Tongue (tissue), 2 donors: ENCODE results near the gene MLC1. TPM values are rescaled to one million over a fixed set of nuclear protein-coding genes. Genes with fewer than 3 reads are reported as not detected.

Experiments
- DNase-seq: peaks from one replicate; pipeline ENCODE4 v3.0.0-alpha.2; 2015
- total RNA-seq: library from RNA; depleted of rRNA; stranded (reverse); fragments of >200 nt; gene quantifications from one replicate; pipeline ENCODE4 v1.2.3, GENCODE V29; 2014

MLC1 gene
- total RNA-seq, 1 donor from 2014 or later: 0.21 TPM

GRCh38 chr22:50035131-50035881 lies 49.9 kb downstream of the MLC1 start:
- no peak for DNase-seq

DNA sequence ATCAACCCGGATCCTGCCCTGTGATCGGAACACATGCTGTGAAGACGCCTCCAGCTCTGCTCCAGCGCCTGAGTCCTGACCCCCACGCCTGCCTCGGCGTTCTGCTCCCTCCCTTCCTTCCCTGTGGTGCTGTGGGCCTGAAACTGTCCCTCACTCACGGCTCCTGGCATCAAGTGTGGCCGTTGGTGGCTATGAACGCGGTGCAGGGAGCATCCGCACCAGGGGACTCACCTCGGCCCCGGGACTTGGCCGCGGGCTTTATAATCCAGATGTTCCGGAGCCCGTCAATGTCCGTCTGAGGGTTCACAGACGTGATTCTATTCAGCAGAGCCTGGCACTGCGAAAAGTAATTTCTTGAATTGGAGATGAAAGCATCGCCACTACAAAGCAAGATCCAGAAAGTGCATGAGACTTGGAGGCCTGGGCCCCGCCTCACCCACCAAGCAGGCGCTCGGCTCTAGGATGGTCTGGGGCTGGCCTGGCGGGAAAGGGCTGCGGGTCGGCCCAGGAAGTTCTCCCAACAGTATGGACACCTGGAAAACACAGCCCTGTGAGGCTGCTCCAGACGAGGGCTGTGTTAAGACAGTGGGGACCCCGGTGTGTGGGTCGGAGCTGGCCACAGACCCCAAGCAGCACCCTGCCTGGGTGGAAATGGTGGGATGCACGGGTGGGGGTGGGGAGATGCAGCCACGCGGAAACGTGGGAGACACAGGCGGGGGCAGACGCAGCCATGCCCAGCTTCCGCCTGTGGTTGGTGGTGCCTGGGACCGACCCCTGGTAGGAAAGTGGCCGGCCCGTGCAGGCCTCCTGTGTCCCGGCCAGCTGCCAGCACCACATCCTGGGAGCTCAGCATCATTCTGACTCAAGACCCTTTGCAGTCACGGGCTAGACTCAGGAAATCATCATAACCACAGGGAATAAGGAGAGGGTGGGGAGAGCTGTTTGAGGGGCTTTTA lies 50.8 kb downstream of the MLC1 start:
- no peak for DNase-seq

DNA sequence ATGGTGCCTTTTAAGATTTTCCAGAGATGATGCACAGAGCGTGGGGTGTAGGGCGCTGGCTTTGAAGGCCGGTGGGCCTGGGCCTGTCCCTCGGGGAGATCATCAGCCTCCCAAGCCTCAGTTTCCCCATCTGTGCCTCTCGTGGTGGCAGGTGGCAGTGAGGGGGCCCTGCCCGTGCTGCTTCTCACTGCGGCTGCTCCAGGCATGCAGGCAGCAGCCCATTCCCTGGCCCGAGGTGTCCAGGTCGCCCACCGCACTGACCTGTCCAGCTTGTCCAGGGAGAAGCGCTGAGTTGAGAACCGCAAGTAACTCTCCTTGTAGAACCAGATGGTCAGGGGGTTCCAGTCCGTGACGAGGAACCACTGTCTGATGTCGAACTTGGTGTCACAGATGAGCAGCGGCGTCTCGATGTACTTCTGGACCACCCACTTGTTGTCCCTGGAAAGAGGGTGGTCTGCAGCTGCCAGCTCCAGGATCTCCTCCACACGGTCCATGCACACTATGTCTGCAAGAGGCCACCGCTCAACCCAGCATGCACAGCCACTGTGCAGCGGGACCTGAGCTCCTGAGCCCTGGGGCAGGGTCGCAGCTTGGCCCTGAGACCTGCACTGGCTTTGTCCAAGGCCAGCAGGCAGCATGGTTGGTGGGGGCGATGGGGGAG lies 52.2 kb downstream of the MLC1 start:
- no peak for DNase-seq

- DNase-seq: no peak
These were observed 52.9 kb downstream of the MLC1 start for GRCh38 chr22:50032109-50032871.

DNA sequence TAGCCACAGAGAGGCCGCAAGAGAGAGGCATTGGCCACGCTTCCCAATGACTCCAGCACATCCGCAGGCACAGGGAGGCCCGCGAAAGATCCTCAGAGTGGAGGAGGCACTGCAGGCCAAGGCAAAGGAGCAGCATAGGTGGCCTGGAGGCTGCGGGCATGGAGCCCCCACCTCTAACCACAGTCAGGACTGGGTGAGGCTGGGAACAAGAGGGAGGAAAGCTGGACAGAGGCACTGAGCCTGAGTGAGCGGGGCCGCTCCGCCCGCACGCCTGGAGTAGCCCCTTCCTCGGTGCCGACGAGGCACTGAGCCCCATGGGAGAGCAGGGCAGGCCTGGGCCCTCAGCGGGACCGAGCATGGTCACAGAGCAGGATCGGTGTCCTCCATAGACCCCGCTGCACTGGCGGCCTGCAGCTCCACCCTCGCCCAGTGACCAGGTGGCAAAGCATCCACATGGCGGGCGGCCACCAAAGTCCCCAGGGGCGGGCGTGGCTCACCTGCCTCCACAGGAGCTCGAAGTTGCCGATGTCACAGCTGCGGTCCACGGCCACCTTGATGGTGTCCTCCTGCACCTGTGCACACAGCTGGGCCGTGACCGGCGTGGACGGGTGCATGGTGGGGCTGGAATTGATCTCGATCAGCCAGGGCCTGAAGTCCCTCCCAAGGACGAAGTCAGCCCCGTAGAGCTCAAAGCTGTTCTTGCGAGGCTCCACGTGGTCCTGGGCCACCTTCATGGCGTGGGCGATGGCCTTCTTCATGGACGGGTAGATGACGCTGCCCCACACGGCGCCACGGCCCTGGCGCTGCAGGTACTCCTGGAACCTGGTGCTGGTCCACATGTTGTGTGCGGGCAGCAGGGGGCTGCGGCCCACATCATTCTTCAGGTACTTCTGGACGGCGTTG lies 53.8 kb downstream of the MLC1 start:
- no peak for DNase-seq

DNA sequence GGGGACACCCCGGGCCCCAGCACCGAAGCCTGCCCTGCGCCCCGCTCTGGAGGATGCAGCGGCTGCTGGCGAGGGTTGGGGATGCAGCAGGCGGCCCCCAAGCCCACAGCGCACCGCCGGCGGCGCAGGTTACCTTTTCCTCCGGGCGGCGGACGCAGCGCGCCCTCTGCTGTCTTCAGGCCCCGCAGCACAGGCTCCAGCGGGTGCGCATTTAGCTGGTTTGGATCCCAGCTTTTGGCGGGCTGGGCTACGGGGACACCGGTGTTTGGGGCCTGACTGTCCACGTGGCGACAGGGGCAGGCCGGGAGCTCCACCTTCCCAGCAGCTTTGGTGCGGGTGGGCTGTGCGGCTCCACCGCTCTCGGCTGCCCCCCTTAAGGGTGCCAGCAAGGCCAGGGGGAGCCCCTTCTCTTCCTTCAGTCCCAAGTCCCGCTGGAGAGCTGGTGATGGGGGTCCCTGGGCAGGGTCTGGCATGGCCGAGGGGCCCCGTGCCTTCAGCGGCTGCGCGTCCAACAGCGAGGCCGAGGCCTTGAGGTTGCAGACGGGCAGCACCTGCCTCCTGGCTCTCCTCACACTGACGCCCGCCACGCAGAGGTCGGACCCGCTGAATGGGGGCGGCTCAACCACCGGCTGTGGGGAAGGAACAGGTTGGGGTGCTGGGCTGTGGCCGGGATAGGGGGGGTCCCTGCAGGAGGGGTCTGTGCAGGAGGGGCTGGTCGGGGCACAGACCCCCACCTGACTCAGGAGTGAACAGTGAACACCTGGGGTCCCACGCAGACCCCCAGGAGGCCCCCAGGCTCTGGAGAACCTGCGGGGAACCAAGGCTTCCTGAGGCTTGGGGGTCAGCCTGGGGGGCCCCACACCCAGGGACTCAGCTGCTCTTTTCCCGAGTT lies 54.7 kb downstream of the MLC1 start:
- DNase-seq: peak; percentile 75

DNA sequence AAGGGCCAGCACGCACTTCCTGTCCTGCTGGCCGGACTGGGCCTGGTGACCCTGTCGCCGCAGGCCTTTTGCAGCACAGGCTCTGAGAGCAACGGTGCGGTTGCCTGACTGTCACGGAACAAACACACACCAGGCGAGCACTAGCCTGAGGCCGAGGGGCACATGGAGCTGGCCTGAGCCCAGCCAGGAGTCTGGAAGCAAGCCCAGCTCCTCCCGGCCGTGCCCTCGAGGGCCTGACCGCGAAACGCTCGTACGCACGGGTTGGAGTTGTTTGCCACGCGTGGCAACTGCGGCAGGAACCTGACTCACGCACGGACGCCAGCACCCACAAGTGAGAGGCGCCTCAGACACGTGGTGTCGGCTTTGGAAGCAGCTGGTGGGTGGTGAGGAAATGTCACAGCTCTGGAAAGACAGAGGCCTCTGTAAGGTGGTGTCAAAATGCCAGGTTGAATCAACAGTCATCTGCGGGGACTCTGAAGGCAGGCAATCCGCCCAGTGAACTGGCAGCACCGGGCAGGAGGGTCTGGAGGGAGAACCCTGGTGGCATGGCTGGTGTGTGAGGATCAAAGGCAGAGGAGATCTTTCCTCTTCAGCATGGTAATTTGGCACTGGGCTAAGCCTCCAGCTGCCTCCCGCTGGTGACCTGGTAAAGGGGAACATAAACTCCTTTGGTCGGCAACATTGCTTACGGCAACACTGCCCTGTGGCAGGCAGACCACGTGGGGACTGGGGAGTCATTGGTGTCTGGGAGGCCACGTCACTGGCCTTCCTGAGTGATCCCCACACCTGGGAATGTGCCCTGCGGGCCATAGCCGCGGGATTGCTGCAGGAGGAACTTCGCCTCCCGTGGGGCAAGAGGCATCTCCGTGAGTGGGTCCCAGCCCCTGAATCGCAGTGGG lies 57.3 kb downstream of the MLC1 start:
- no peak for DNase-seq

- DNase-seq: no peak
These were observed 59.2 kb downstream of the MLC1 start for GRCh38 chr22:50025993-50026392.

DNA sequence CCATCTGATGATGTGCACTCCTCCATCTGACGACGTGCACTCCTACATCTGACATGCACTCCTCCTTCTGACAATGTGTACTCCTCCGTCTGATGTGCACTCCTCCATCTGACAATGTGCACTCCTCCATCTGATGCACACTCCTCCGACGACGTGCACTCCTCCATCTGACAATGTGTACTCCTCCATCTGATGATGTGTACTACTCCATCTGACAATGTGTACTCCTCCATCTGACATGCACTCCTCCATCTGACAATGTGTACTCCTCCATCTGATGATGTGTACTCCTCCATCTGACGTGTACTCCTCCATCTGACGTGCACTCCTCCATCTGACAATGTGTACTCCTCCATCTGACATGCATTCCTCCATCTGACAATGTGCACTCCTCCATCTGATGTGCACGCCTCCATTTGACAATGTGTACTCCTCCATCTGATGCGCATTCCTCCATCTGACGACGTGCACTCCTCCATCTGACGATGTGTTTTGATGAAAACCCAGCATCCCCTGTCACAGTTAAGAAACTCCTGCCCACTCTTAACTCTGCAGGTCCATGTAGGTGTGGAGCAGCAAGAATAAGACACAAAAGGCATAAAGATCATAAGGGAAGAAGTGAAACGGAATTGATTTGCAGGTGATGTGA lies 62.9 kb downstream of the MLC1 start:
- no peak for DNase-seq

DNA sequence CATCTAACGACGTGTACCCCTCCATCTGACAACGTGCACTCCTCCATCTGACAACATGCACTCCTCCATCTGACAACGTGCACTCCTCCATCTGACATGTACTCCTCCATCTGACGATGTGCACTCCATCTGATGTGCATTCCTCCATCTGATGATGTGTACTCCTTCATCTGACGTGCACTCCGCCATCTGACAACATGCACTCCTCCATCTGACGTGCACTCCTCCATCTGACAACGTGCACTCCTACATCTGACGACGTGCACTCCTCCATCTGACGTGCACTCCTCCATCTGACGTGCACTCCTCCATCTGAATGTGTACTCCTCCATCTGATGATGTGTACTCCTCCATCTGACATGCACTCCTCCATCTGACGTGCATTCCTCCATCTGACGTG lies 64.6 kb downstream of the MLC1 start:
- no peak for DNase-seq

GRCh38 chr22:50019316-50019715 lies 65.9 kb downstream of the MLC1 start:
- DNase-seq: no peak

- DNase-seq: no peak
These were observed 66.5 kb downstream of the MLC1 start for GRCh38 chr22:50018608-50019285.

GRCh38 chr22:50017701-50018224 lies 67.5 kb downstream of the MLC1 start:
- no peak for DNase-seq

- DNase-seq: no peak
These were observed 68.1 kb downstream of the MLC1 start for GRCh38 chr22:50016988-50017700.

DNA sequence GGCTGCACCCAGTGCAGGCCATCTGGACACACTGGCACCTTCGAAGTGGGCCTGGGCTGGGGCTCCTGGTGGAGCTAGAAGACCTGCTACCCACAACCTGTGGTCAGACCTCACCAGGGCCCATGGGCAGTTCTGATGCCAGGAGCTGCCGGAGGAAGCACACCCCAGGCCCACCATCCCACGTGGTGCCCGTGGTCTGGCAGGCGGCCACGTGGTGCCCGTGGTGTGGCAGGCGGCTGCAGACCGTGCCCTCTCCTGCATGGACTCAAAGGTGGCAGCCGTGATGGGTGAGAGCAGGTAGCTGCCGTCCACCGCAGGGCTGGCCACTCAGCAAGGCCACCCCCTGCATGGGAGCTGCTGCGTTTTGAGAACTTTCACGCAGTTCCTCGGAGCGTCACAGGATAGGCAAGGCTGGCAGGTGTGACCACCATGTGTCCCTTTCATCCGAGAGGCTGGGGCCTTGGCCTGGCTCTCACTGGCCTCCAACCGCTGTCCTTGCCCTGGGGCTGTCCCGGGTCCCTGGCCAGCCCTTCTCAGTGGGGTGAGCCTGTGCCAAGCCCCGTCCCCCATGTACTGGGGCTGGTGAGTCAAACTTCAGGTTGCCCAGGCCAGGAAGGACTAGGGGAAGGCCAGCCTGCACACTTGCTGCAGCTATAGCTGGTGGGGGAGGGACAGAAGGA lies 68.8 kb downstream of the MLC1 start:
- DNase-seq: no peak
